Right lobe of liver (tissue), 6 donors: ENCODE data around the gene CDH4. TPM values are rescaled to one million over a fixed set of nuclear protein-coding genes. Genes with fewer than 3 reads are reported as not detected.
A peak's percentile ranks its signal among the peaks of the same experiment; 100 is the strongest.

ENCODE experiments used
- ATAC-seq, 4 donors: fragments of 200-7000 bp; cut with Tn5 transposase; one replicate each; pipeline ENCODE4 v1.9.1; 2020; ENCODE audit warnings: mild to moderate bottlenecking in 4 of 4, moderate library complexity in 4 of 4
- DNase-seq, 3 donors: peaks; one replicate each; pipeline ENCODE4 v3.0.0-alpha.2; 2020
- H3K27ac ChIP-seq, 3 donors: fragments of 200-600 bp; one replicate each; pipeline ENCODE4 v1.8.0; 2022
- H3K27me3 ChIP-seq, 2 donors: fragments of 200-600 bp; one replicate each; pipeline ENCODE4 v1.8.0; 2022
- H3K36me3 ChIP-seq, 4 donors: fragments of 200-600 bp; sonication (generic) in 1 of 4; one replicate each; pipeline versions ENCODE4 v1.5.1 to v1.8.0; 2017 to 2022; ENCODE audit warnings: control low read depth in 1 of 4
- H3K4me1 ChIP-seq, 4 donors: fragments of 200-600 bp; sonication (generic) in 1 of 4; one replicate each; pipeline versions ENCODE4 v1.5.1 to v1.8.0; 2017 to 2022; ENCODE audit warnings: control low read depth in 1 of 4
- H3K4me3 ChIP-seq, 3 donors: fragments of 200-600 bp; one replicate each; pipeline ENCODE4 v1.8.0; 2022
- H3K9me3 ChIP-seq, 4 donors: fragments of 200-600 bp; sonication (generic) in 1 of 4; one replicate each; pipeline versions ENCODE4 v1.5.1 to v1.8.0; 2017 to 2022; ENCODE audit warnings: control low read depth in 1 of 4
- POLR2A ChIP-seq: fragments of 450-650 bp; IDR thresholded peaks from one replicate; pipeline ENCODE4 v1.6.1; 2017; ENCODE audit warnings: antibody characterized with exemption, mild to moderate bottlenecking
- WGBS: methylation state at CpG from one replicate; pipeline ENCODE4 v1.1.6; 2018; ENCODE audit warnings: low coverage, low lambda C conversion rate; ENCODE audit not compliant: insufficient coverage; ENCODE audit errors: missing lambda C conversion rate; 5-methylcytosine and 5-hydroxymethylcytosine counted together
- intact Hi-C, 2 donors: fragments of 100-400 bp; cut with DNase I; formaldehyde crosslinking; loops; one replicate each; pipeline versions ENCODE4 v1.11.2 to v1.14.1; 2022
- total RNA-seq, 6 experiments: library from RNA; depleted of rRNA in 2 of 6; stranded (reverse); fragments of >200 nt in 2 of 6; fragmentation: NEBNext Ultra II Directional in 3 of 6; extraction: Animal tissue kit (Norgen Biotek cat#: 25700) in 3 of 6; gene quantifications; one replicate each; pipeline versions ENCODE4 v1.1.0 to v1.2.4, GENCODE V29; 2016 to 2023
- TF ChIP-seq, protein P1 (sequence below), 4 donors: fragments of 200-600 bp in 3 of 4; fragments of 450-650 bp in 1 of 4; IDR thresholded peaks; one replicate each; pipeline versions ENCODE4 v1.5.1 to v1.8.0; 2016 to 2022; ENCODE audit warnings: antibody characterized with exemption in 4 of 4, mild to moderate bottlenecking in 2 of 4
- donor health status: DM: no; HTN: yes; CAD: no.
- donor health status: DM: no; HTN: no; CAD: no.
- donor health status: DM: no; HTN: no; CAD: no.
- donor health status: DM: no; HTN: yes; CAD: no.
- donor health status: DM: no; HTN: yes; CAD: no.

CDH4 gene
- total RNA-seq, 6 experiments from 2014 or later: 0.02 to 0.14 (median 0.09) TPM; not detected in 3

DNA sequence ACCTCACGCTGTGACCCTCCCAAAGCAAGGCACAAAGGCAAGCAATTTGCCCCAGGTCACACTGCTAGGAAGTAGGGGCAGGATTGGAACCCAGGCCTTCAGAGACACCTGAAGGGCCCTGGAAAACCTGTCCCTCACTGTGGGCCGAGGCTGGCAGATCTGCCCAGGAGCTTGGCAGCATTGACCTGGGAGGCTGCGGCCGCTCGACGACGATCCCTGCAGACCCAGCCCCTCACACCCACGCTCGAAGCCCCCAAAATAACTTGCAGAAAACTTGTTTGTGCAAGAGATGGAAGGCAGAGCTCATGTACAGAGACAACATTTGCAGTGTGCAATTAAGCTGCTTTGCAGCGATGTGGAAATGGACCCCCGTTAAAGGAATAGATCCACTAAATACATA is 562.2 kb downstream of the CDH4 start:
- DNase-seq (peak in 1 of 3 donors; percentile 8), ATAC-seq (no peak)
- Histone ChIP-seq H3K9me3 (no peaks in the 10 kb centered on the region), H3K4me3 (no peak overlapping the region), H3K27ac (no peak overlapping the region), H3K36me3 (no peaks in the 10 kb centered on the region), H3K27me3 (no peaks in the 10 kb centered on the region), H3K4me1 (no peaks in the 10 kb centered on the region)
- no CpG with 5 or more reads among the region's 11 CpGs for WGBS
- TF ChIP-seq, protein P1, sequence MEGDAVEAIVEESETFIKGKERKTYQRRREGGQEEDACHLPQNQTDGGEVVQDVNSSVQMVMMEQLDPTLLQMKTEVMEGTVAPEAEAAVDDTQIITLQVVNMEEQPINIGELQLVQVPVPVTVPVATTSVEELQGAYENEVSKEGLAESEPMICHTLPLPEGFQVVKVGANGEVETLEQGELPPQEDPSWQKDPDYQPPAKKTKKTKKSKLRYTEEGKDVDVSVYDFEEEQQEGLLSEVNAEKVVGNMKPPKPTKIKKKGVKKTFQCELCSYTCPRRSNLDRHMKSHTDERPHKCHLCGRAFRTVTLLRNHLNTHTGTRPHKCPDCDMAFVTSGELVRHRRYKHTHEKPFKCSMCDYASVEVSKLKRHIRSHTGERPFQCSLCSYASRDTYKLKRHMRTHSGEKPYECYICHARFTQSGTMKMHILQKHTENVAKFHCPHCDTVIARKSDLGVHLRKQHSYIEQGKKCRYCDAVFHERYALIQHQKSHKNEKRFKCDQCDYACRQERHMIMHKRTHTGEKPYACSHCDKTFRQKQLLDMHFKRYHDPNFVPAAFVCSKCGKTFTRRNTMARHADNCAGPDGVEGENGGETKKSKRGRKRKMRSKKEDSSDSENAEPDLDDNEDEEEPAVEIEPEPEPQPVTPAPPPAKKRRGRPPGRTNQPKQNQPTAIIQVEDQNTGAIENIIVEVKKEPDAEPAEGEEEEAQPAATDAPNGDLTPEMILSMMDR (IDR thresholded peaks at IDR 0.05): no peak
- intact Hi-C loops: no loop called here

DNA sequence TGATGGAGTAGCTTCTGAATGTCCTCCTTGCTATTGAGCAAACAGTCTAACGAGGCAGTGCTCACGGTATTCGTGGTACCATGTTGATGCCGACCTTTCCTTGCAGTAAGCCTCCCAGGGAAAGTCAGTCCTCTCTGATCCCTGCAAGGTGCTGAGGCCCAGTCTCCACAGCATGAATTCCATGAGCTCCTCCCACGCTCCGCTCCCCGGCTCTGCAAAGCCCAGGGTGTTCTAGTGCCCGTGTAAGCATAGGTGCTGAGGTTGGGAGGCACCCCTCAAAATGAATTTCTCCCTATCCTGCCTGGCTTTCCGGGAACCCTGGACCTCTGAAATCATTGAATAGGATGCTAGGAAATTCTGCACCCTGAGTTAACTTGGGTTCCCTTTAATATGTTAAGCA is 562.7 kb downstream of the CDH4 start:
- no peak overlapping the region for H3K27ac ChIP-seq
- TF ChIP-seq, protein P1 (IDR thresholded peaks at IDR 0.05): no peak
- no peak for TF ChIP-seq POLR2A
- H3K27me3 ChIP-seq: no peaks in the 10 kb centered on the region
- intact Hi-C loops: no loop called here
- 40% methylated on average over 6 of the region's 9 CpGs for WGBS
- no peaks in the 10 kb centered on the region for H3K4me1 ChIP-seq
- DNase-seq (no peak), ATAC-seq (no peak)
- H3K36me3 ChIP-seq: no peaks in the 10 kb centered on the region
- no peak overlapping the region for H3K4me3 ChIP-seq
- H3K9me3 ChIP-seq: no peaks in the 10 kb centered on the region

DNA sequence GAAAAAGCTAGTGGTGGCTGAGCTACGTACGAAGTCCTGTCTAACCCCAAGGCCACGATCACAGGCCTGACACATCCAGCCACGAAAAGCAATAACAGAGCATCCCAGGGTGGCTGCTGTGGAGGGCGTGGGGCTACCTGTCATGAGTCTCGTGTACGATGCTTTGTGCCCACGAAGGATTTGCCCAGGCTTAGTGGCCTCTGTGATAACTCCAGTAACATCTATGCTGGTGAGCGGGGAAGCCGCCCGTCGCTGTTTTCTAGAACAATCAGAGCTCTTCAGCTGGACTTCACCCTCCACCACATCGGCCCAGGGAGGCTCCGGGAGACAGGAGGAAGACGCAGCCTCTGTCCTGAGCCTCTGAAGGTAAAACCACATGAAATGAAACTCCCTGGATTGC is 563.1 kb downstream of the CDH4 start:
- TF ChIP-seq, protein P1 (IDR thresholded peaks at IDR 0.05): no peak
- TF ChIP-seq POLR2A: no peak
- intact Hi-C loops: no loop called here
- no peaks in the 10 kb centered on the region for H3K36me3 ChIP-seq
- no peak overlapping the region for H3K4me3 ChIP-seq
- H3K27me3 ChIP-seq: no peaks in the 10 kb centered on the region
- peak in 2 of 3 donors; percentile 8 to 27 for DNase-seq
- ATAC-seq: no peak
- WGBS: 40% methylated on average over 12 of the region's 15 CpGs
- no peak overlapping the region for H3K27ac ChIP-seq
- no peaks in the 10 kb centered on the region for H3K4me1 ChIP-seq
- no peaks in the 10 kb centered on the region for H3K9me3 ChIP-seq

DNA sequence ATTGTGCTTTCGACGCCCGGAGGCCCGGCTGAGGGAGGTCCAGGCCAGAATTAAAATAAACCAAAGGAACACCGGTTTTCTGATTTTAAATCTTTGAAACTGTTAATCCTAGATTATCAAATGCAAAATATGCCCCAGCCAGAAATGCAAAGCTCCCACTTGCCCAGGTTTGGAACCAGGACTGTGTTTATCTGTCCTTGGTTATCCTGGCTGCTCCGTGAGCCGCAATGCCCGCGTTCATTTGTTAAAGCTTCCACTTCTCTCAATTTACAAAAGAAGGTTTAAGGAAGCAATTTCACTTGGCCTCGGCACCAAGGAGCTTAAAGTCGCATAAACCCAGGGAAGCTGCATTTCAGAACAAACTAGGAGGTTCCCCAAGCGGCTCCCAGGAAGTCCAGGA is 563.6 kb downstream of the CDH4 start:
- Histone ChIP-seq H3K27ac (no peak overlapping the region), H3K4me3 (no peak overlapping the region), H3K36me3 (no peaks in the 10 kb centered on the region), H3K27me3 (no peaks in the 10 kb centered on the region), H3K9me3 (no peaks in the 10 kb centered on the region), H3K4me1 (no peaks in the 10 kb centered on the region)
- 52% methylated on average over 6 of the region's 12 CpGs for WGBS
- peak in 1 of 3 donors; percentile 33 for DNase-seq
- intact Hi-C loops: no loop called here
- TF ChIP-seq POLR2A: no peak
- TF ChIP-seq, protein P1 (IDR thresholded peaks at IDR 0.05): no peak
- no peak for ATAC-seq
